ENCODE results near the gene IPCEF1. TPM values are rescaled to one million over a fixed set of nuclear protein-coding genes. Genes with fewer than 3 reads are reported as not detected.

The IPCEF1 gene
- total and polyA plus RNA-seq, 2 of the 4 experiments (the other 2 are of a cell fraction): under 0.01 to 0.03 TPM

- no peaks in the 10 kb centered on the region for H3K79me1 ChIP-seq (ENCODE audit: low read depth in 1 of 2, low read length in 2 of 2)
- no peaks in the 10 kb centered on the region for H4K20me1 ChIP-seq (ENCODE audit: insufficient read depth, low read length)
- H3K18ac ChIP-seq (ENCODE audit: low read depth, low read length): no peak overlapping the region
- H3K36me3 ChIP-seq (ENCODE audit: control insufficient read depth, insufficient read depth, low read length): no peaks in the 10 kb centered on the region
- H3K14ac ChIP-seq (replicated peaks; ENCODE audit: low read depth, low read length): no peak overlapping the region
- ChIA-PET POLR2A (ENCODE audit: unreplicated experiment) (no interaction called here), CTCF (no interaction called here)
- dilution Hi-C loops (cut with HindIII; ENCODE audit: low sequenced_read_pairs, unreplicated experiment) (no loop called here), in situ Hi-C loops (cut with MboI; ENCODE audit: low sequenced_read_pairs) (no loop called here), intact Hi-C loops (cut with micrococcal nuclease) (no loop called here)
- H3K27ac ChIP-seq (ENCODE audit: insufficient read depth, low read length): no peak overlapping the region
- H2AK9ac ChIP-seq (replicated peaks; ENCODE audit: low read depth, low read length, poor library complexity): no peak overlapping the region
- no peak overlapping the region for H4K91ac ChIP-seq (ENCODE audit: insufficient read depth, low read depth, low read length)
- BruUV-seq (replicated peaks): no TSS peak
- H2BK20ac ChIP-seq (ENCODE audit: low read depth, low read length): no peak overlapping the region
- no peak overlapping the region for H2AFZ ChIP-seq (replicated peaks; ENCODE audit: low read length, poor library complexity)
- no peak for ATAC-seq (ENCODE audit: low read depth)
- H3K9me3 ChIP-seq (ENCODE audit: control insufficient read depth, insufficient read depth, low read length): no peaks in the 10 kb centered on the region
- H3K27me3 ChIP-seq (ENCODE audit: control insufficient read depth, insufficient read depth, low read length): no peaks in the 10 kb centered on the region
- no peaks in the 10 kb centered on the region for H3K4me1 ChIP-seq (ENCODE audit: control insufficient read depth, insufficient read depth, low read length)
- H2BK120ac ChIP-seq (ENCODE audit: low read depth, low read length): no peak overlapping the region
- WGBS, 2 experiments (ENCODE audit: extremely low coverage in 2 of 2, insufficient read length in 1 of 2): 33% methylated on average over 1 of the region's 2 CpGs; no CpG with 5 or more reads in 1 of the 2 experiments
- no peak overlapping the region for H3K4ac ChIP-seq (ENCODE audit: low read depth, low read length)
- H3K4me3 ChIP-seq (ENCODE audit: insufficient read depth, low read depth, low read length): no peak overlapping the region
- no peak overlapping the region for H4K5ac ChIP-seq (ENCODE audit: low read depth, low read length)
- no peak overlapping the region for H3K23ac ChIP-seq (ENCODE audit: low read depth, low read length)
- no peak overlapping the region for H2BK15ac ChIP-seq (ENCODE audit: low read depth, low read length)
- H3K4me2 ChIP-seq (ENCODE audit: low read depth, low read length): no peak overlapping the region
- no peak overlapping the region for H2BK5ac ChIP-seq (ENCODE audit: low read depth, low read length, poor library complexity, severe bottlenecking)
- TF ChIP-seq NFE2L2 (IDR thresholded peaks at IDR 0.05; ENCODE audit: low read depth, low read length) (no peak), FOS (IDR thresholded peaks at IDR 0.05; ENCODE audit: low read depth, low read length) (no peak), RCOR1 (IDR thresholded peaks at IDR 0.05; ENCODE audit: insufficient replicate concordance, low read length) (no peak), POLR2A (IDR thresholded peaks at IDR 0.05; ENCODE audit: low read depth, low read length) (no peak), CTCF (conservative IDR thresholded peaks at IDR 0.05; ENCODE audit: low read depth, low read length) (no peak), SMC3 (IDR thresholded peaks at IDR 0.05; ENCODE audit: low read depth, low read length) (no peak), USF2 (IDR thresholded peaks at IDR 0.05; ENCODE audit: low read depth, low read length) (no peak), RAD21 (IDR thresholded peaks at IDR 0.05; ENCODE audit: low read length) (no peak), MAFK (IDR thresholded peaks at IDR 0.05; ENCODE audit: low read depth, low read length) (no peak), RFX5 (IDR thresholded peaks at IDR 0.05; ENCODE audit: low read depth, low read length) (no peak), CEBPB (IDR thresholded peaks at IDR 0.05; ENCODE audit: low read depth, low read length) (no peak), MXI1 (IDR thresholded peaks at IDR 0.05; ENCODE audit: borderline replicate concordance, low read depth, low read length) (no peak)
- no peak overlapping the region for H3K56ac ChIP-seq (ENCODE audit: extremely low read depth, insufficient read depth, low read length)
- no peak overlapping the region for H2AK5ac ChIP-seq (ENCODE audit: low read depth, low read length)
- H3K9me1 ChIP-seq (ENCODE audit: insufficient read depth, low read length): no peaks in the 10 kb centered on the region
- DNase-seq: no peak
- H4K8ac ChIP-seq (ENCODE audit: low read depth in 2 of 2, low read length in 2 of 2): no peak overlapping the region
- H3K9ac ChIP-seq (ENCODE audit: low read depth, low read length): no peak overlapping the region
Observed at GRCh38 chr6:154140743-154141142, 215.9 kb downstream of the IPCEF1 start.
